ENCODE results near the gene CRELD2.
"Not testable (repeated sequence)": the region's sequence is repeated elsewhere in the genome, so short reads cannot be mapped to it uniquely, and the experiment has no call there.

CRELD2 gene

GRCh38 chr22:49933236-49934159, 15.1 kb downstream of the CRELD2 start:
- no peak for DNase-seq

- no peak for DNase-seq
These were observed 15.9 kb downstream of the CRELD2 start for GRCh38 chr22:49934160-49934890.

- no peak for DNase-seq
These were observed 16.6 kb downstream of the CRELD2 start for GRCh38 chr22:49934891-49935557.

- DNase-seq = no peak
These were observed 17.1 kb downstream of the CRELD2 start for GRCh38 chr22:49935561-49935960.

- no peak for DNase-seq
These were observed 17.9 kb downstream of the CRELD2 start for GRCh38 chr22:49936018-49936972.

- no peak for DNase-seq
These were observed 18.7 kb downstream of the CRELD2 start for GRCh38 chr22:49936973-49937757.

- no peak for DNase-seq
These were observed 19.5 kb downstream of the CRELD2 start for GRCh38 chr22:49937758-49938564.

- no peak for DNase-seq
These were observed 20.2 kb downstream of the CRELD2 start for GRCh38 chr22:49938565-49939136.

GRCh38 chr22:49941507-49942316, 23.3 kb downstream of the CRELD2 start:
- no peak for DNase-seq

GRCh38 chr22:49942565-49943404, 24.4 kb downstream of the CRELD2 start:
- DNase-seq = no peak

GRCh38 chr22:49943405-49943765, 25.0 kb downstream of the CRELD2 start:
- DNase-seq = no peak

GRCh38 chr22:49943771-49944398, 25.5 kb downstream of the CRELD2 start:
- DNase-seq = no peak

- no peak for DNase-seq
These were observed 26.0 kb downstream of the CRELD2 start for GRCh38 chr22:49944399-49944891.

GRCh38 chr22:49945042-49945794, 26.8 kb downstream of the CRELD2 start:
- DNase-seq = not testable (repeated sequence)

GRCh38 chr22:49946612-49947295, 28.3 kb downstream of the CRELD2 start:
- no peak for DNase-seq

GRCh38 chr22:49947296-49947622, 28.8 kb downstream of the CRELD2 start:
- DNase-seq = no peak

Measured in NCI-H2081 treated with DMSO at 0.1 percent for 48 hours (cell line).